Nephron (organoid): ENCODE results near the gene RAB40C.

ENCODE experiments used
- H3K27ac Mint-ChIP-seq, 3 experiments: 2 replicates each; pipeline ENCODE4 v1.8.0; 2020; ENCODE audit warnings: mixed read lengths in 3 of 3, mild to moderate bottlenecking in 2 of 3, moderate library complexity in 1 of 3
- H3K27me3 Mint-ChIP-seq: 2 replicates; pipeline ENCODE4 v1.8.0; 2021; ENCODE audit warnings: low read depth, mild to moderate bottlenecking, moderate library complexity, mixed read lengths
- H3K36me3 Mint-ChIP-seq: 2 replicates; pipeline ENCODE4 v1.8.0; 2020; ENCODE audit warnings: low read depth, mixed read lengths
- H3K4me1 Mint-ChIP-seq: 2 replicates; pipeline ENCODE4 v1.8.0; 2020; ENCODE audit warnings: mixed read lengths
- H3K4me3 Mint-ChIP-seq, 3 experiments: 2 replicates each; pipeline ENCODE4 v1.8.0; 2020; ENCODE audit warnings: mild to moderate bottlenecking in 3 of 3, mixed read lengths in 3 of 3, moderate library complexity in 2 of 3
- H3K9me3 Mint-ChIP-seq: 2 replicates; pipeline ENCODE4 v1.8.0; 2020; ENCODE audit warnings: mixed read lengths
- CTCF ChIP-seq, 3 experiments: fragments of 200-600 bp; sonication (generic); IDR thresholded peaks; one replicate each; pipeline ENCODE4 v1.5.0; 2021; ENCODE audit warnings: antibody characterized with exemption in 3 of 3; ENCODE audit not compliant: unreplicated experiment in 3 of 3

Gene RAB40C

GRCh38 chr16:635573-636205, 45.8 kb downstream of the RAB40C start:
- Mint-ChIP-seq H3K27me3 (peaks cover 5% of the 10 kb centered on the region), H3K36me3 (no peaks in the 10 kb centered on the region), H3K4me1 (peaks cover 7% of the 10 kb centered on the region), H3K4me3 (peak overlapping the region; percentile 43 to 97 (median 96)), H3K27ac (no peak overlapping the region), H3K9me3 (no peaks in the 10 kb centered on the region)
- no peak for TF ChIP-seq CTCF (IDR thresholded peaks at IDR 0.05; ENCODE audit: unreplicated experiment in 3 of 3)

GRCh38 chr16:636206-637080, 46.6 kb downstream of the RAB40C start, which contains the start of gene METTL26:
Gene METTL26, minus strand, starts transcription at chr16:636305. Its CDS starts 15 bp downstream, at chr16:636290.
- no peaks in the 10 kb centered on the region for H3K9me3 Mint-ChIP-seq
- peaks cover 7% of the 10 kb centered on the region for H3K4me1 Mint-ChIP-seq
- peak within 1 kb of the TSS; percentile 96 to 97 (median 96) for H3K4me3 Mint-ChIP-seq
- peaks cover 5% of the 10 kb centered on the region for H3K27me3 Mint-ChIP-seq
- peak within 1 kb of the TSS; percentile 95 to 98 (median 98) for H3K27ac Mint-ChIP-seq
- TF ChIP-seq CTCF (IDR thresholded peaks at IDR 0.05; ENCODE audit: unreplicated experiment in 3 of 3): no peak
- no peaks in the 10 kb centered on the region for H3K36me3 Mint-ChIP-seq

DNA sequence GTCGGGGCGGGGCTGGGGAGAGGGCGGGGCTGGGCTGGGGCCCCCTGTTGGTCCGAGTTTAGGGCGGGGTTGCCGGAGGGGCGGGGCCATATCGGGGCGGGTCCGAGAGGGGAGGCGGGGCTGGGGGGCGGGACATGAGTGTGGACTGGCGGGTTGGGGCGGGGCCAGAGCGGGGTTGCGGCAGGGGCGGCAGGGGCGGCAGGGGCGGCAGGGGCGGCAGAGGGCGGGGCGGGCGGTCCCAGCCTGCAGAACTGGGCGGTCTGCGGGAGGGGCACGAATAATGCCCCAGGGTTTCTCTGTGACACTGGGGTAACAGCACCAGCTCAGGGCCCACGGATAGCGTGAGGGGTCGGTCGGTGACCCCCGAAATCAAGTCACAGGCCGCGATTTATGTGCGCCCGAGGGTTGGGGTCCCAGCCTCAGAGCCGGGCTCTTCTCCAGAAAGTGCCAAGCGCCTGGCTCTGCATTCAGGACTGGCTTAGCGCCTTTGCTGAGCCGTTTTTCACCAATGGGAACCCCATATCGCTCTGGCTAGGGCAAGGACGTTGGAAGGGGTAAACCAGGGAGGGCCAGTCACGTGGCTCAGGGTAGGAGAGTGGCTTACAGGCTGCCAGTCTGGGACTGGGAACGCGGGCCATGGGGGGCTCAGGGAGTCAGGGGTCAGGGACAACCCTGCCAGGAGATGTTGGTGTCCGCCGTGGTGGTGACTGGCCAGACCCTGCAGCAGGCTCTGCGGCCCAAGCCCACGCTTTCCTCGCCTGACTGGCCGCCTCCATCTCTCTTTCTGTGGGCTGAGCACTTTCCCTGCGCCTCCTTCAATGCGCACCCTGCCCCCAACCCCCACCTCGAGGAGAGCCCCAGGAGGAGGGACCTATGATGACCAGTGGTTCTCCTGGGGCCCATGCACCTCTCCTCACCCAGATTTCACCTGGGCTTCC, 47.5 kb downstream of the RAB40C start:
- Mint-ChIP-seq H3K9me3 (no peaks in the 10 kb centered on the region), H3K36me3 (no peaks in the 10 kb centered on the region), H3K27me3 (peaks cover 5% of the 10 kb centered on the region), H3K27ac (peak overlapping the region; percentile 95 to 98 (median 98)), H3K4me3 (peak overlapping the region; percentile 96 to 97 (median 96)), H3K4me1 (peaks cover 3% of the 10 kb centered on the region)
- TF ChIP-seq CTCF (IDR thresholded peaks at IDR 0.05; ENCODE audit: unreplicated experiment in 3 of 3): no peak

DNA sequence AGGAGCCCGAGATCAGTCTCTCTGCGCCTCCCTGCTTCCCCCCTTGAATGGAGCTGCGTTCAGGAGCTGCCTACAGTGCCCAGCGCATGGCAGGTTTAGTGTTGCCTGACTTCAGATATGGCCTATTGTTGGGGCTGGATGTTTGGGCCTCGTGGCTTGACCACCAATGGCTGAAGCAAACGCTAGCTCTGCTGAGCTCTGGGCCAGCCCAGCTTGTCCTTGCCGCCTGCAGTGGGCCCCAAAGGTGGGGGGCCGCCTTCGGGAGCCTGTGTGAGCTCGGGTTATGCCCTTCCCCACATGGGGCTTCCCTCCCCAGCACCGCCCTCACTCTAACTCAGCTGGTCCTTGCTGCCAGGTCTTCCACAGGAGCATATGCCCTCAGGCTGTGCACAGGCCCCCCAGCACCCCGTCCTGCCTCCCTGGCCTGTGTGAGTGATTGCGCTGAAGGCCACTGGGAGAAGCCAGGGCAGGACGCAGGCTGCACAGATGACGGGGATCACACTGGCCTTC, 48.2 kb downstream of the RAB40C start:
- no peak for TF ChIP-seq CTCF (IDR thresholded peaks at IDR 0.05; ENCODE audit: unreplicated experiment in 3 of 3)
- Mint-ChIP-seq H3K4me1 (peaks cover 3% of the 10 kb centered on the region), H3K27me3 (peaks cover 5% of the 10 kb centered on the region), H3K9me3 (no peaks in the 10 kb centered on the region), H3K4me3 (peak overlapping the region; percentile 67 to 76 (median 68)), H3K27ac (peak overlapping the region in 2 of 3 experiments; percentile 7 to 60), H3K36me3 (no peaks in the 10 kb centered on the region)

DNA sequence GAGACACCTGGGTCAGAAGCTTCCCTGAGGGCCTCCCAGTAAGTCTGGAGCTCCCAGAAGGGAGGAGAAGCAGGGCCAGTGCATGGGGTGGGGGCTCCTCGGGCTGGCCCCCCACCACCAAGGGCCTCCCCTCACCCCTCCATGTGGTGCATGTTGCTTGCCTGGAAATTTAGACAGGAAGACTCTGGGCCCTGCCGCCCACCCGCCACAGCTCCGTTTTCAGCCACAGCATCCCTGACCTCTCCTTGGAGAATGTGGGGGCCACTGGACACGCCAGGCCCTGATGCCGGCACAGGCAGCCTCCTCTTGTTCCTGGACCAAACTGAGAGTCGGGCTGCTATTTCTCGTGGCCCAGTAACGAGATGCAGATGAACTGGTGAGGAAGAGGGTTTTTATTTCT, 49.0 kb downstream of the RAB40C start:
- Mint-ChIP-seq H3K36me3 (no peaks in the 10 kb centered on the region), H3K4me1 (peaks cover 3% of the 10 kb centered on the region), H3K27ac (peak overlapping the region in 2 of 3 experiments; percentile 44 to 57), H3K27me3 (peaks cover 9% of the 10 kb centered on the region), H3K4me3 (peak overlapping the region; percentile 38 to 60 (median 43)), H3K9me3 (no peaks in the 10 kb centered on the region)
- no peak for TF ChIP-seq CTCF (IDR thresholded peaks at IDR 0.05; ENCODE audit: unreplicated experiment in 3 of 3)
